Ecto neural progenitor cell (in vitro differentiated cells): ENCODE data around the gene CRIP3.

Experiments used
- DNase-seq: peaks from one replicate; pipeline ENCODE4 v3.0.0-alpha.2; 2018; ENCODE audit warnings: low spot score

Gene CRIP3

GRCh38 chr6:43273707-43274106 lies 34.9 kb downstream of the CRIP3 start:
- DNase-seq = no peak

GRCh38 chr6:43271944-43272343 lies 36.7 kb downstream of the CRIP3 start:
- DNase-seq = no peak

- DNase-seq = no peak
Observed at GRCh38 chr6:43271103-43271815, 37.4 kb downstream of the CRIP3 start.

GRCh38 chr6:43269273-43270007 lies 39.2 kb downstream of the CRIP3 start:
- DNase-seq = no peak

GRCh38 chr6:43268782-43269272 lies 39.8 kb downstream of the CRIP3 start:
- DNase-seq = no peak

GRCh38 chr6:43268355-43268700 lies 40.3 kb downstream of the CRIP3 start:
- DNase-seq = no peak

- no peak for DNase-seq
Observed at GRCh38 chr6:43267619-43268354, 40.8 kb downstream of the CRIP3 start.

GRCh38 chr6:43265564-43265963 lies 43.1 kb downstream of the CRIP3 start:
- DNase-seq = no peak

- DNase-seq = no peak
Observed at GRCh38 chr6:43264599-43265145, 44.0 kb downstream of the CRIP3 start.

- peak; percentile 83 for DNase-seq
Observed at GRCh38 chr6:43263314-43264178, 45.1 kb downstream of the CRIP3 start.

- DNase-seq = no peak
Observed at GRCh38 chr6:43262780-43263313, 45.8 kb downstream of the CRIP3 start.

- DNase-seq = no peak
Observed at GRCh38 chr6:43262000-43262779, 46.4 kb downstream of the CRIP3 start.

- no peak for DNase-seq
Observed at GRCh38 chr6:43261198-43261597, 47.4 kb downstream of the CRIP3 start.

- DNase-seq = no peak
Observed at GRCh38 chr6:43260791-43261190, 47.8 kb downstream of the CRIP3 start.

- no peak for DNase-seq
Observed at GRCh38 chr6:43258807-43259686, 49.6 kb downstream of the CRIP3 start.

GRCh38 chr6:43258180-43258579 lies 50.4 kb downstream of the CRIP3 start:
- DNase-seq = no peak

GRCh38 chr6:43257367-43258145 lies 51.1 kb downstream of the CRIP3 start:
- no peak for DNase-seq

- DNase-seq = no peak
Observed at GRCh38 chr6:43256670-43257366, 51.8 kb downstream of the CRIP3 start.
